ENCODE results near the gene DLEU7.

DLEU7 gene

DNA sequence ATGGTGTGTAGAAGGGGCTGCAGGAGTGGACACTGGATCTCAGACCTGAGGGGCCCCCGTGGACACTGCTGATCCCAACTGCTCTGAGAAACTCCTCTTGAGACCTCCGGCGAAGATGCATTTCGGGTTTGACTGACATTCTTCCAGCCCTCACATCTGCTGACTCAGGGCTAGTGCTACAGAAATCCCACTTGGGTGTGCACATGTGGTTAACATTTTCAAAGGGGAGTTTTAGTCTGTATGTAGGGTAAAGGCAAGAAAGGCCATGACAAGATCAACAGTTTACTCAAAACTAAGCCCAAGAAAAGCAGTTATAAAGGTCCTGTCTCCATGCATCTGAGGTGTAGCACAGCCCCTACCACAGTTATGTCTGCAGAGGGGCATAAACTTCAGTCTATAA is 31.2 kb downstream of the DLEU7 start:
- no peak overlapping the region for H3K27ac ChIP-seq

DNA sequence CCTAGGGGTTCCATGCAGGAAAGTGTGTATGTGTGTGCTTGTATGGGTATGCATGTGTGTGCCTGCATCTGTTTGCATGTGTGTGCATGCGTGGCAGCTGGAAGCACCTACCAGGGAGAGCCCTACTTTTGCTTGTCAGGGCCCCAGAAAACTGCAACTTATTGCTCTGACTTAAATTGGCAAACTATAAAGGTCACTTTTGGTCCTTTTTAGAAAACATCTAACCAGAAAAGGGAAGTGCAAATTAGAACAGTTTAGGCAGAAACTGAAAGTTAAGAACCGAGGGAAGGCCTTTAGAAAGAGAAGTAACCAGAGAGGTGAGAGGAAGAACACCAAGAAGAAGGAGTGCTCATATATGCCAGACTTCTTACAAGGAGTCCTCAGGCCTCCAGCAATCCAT is 32.5 kb downstream of the DLEU7 start:
- TF ChIP-seq, protein P1, sequence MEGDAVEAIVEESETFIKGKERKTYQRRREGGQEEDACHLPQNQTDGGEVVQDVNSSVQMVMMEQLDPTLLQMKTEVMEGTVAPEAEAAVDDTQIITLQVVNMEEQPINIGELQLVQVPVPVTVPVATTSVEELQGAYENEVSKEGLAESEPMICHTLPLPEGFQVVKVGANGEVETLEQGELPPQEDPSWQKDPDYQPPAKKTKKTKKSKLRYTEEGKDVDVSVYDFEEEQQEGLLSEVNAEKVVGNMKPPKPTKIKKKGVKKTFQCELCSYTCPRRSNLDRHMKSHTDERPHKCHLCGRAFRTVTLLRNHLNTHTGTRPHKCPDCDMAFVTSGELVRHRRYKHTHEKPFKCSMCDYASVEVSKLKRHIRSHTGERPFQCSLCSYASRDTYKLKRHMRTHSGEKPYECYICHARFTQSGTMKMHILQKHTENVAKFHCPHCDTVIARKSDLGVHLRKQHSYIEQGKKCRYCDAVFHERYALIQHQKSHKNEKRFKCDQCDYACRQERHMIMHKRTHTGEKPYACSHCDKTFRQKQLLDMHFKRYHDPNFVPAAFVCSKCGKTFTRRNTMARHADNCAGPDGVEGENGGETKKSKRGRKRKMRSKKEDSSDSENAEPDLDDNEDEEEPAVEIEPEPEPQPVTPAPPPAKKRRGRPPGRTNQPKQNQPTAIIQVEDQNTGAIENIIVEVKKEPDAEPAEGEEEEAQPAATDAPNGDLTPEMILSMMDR (IDR thresholded peaks at IDR 0.05), result no peak
- H3K79me2 ChIP-seq, result no peaks in the 10 kb centered on the region
- no peak overlapping the region for H3K4me3 ChIP-seq (ENCODE audit: low read depth, low read length)
- no peaks in the 10 kb centered on the region for H3K27me3 ChIP-seq (ENCODE audit: control insufficient read depth, insufficient read depth, low read length)
- no peak overlapping the region for H2AFZ ChIP-seq
- H3K4me2 ChIP-seq (ENCODE audit: low read length), result no peak overlapping the region
- no peak overlapping the region for H3K27ac ChIP-seq
- H3K4me1 ChIP-seq, result no peaks in the 10 kb centered on the region
- no peaks in the 10 kb centered on the region for H3K36me3 ChIP-seq (ENCODE audit: control insufficient read depth, insufficient read depth, low read length)
- H3K9me3 ChIP-seq (ENCODE audit: control insufficient read depth, low read length), result no peaks in the 10 kb centered on the region
- H3K9ac ChIP-seq, result no peak overlapping the region

More for the DNA sequence above, 31.2 kb downstream of the DLEU7 start:
- TF ChIP-seq, protein P1 (IDR thresholded peaks at IDR 0.05), result no peak
- H3K36me3 ChIP-seq (ENCODE audit: control insufficient read depth, insufficient read depth, low read length), result no peaks in the 10 kb centered on the region
- no peaks in the 10 kb centered on the region for H3K27me3 ChIP-seq (ENCODE audit: control insufficient read depth, insufficient read depth, low read length)
- no peak overlapping the region for H3K4me2 ChIP-seq (ENCODE audit: low read length)
- H3K79me2 ChIP-seq, result no peaks in the 10 kb centered on the region
- no peak overlapping the region for H2AFZ ChIP-seq
- no peaks in the 10 kb centered on the region for H3K9me3 ChIP-seq (ENCODE audit: control insufficient read depth, low read length)
- H3K4me3 ChIP-seq (ENCODE audit: low read depth, low read length), result no peak overlapping the region
- no peaks in the 10 kb centered on the region for H3K4me1 ChIP-seq
- H3K9ac ChIP-seq, result no peak overlapping the region

DNA sequence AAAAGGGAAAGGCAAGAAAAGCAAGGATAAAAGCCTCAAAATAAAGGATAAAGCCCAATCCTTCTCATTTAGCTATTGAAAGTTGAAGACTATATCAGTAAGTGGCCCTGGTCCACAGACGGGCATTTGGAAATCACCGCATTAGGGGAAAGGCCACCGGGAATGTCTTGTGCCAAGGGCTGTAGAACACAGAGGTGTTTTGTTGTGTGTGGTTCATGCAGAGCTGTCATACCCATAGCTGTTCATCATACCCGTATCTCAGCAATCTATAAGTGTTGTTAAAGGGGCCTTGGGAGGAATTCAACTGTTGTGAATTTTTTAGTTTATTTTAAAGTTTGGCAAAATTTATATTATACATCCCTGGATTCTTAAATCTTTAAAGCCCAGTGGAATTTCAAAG is 33.0 kb downstream of the DLEU7 start:
- Histone ChIP-seq H2AFZ (no peak overlapping the region), H3K79me2 (no peaks in the 10 kb centered on the region), H3K4me2 (ENCODE audit: low read length) (no peak overlapping the region), H3K27me3 (ENCODE audit: control insufficient read depth, insufficient read depth, low read length) (no peaks in the 10 kb centered on the region), H3K9me3 (ENCODE audit: control insufficient read depth, low read length) (no peaks in the 10 kb centered on the region), H3K27ac (no peak overlapping the region), H3K4me3 (ENCODE audit: low read depth, low read length) (no peak overlapping the region), H3K9ac (no peak overlapping the region), H3K4me1 (no peaks in the 10 kb centered on the region), H3K36me3 (ENCODE audit: control insufficient read depth, insufficient read depth, low read length) (no peaks in the 10 kb centered on the region)
- TF ChIP-seq, protein P1 (IDR thresholded peaks at IDR 0.05), result no peak

DNA sequence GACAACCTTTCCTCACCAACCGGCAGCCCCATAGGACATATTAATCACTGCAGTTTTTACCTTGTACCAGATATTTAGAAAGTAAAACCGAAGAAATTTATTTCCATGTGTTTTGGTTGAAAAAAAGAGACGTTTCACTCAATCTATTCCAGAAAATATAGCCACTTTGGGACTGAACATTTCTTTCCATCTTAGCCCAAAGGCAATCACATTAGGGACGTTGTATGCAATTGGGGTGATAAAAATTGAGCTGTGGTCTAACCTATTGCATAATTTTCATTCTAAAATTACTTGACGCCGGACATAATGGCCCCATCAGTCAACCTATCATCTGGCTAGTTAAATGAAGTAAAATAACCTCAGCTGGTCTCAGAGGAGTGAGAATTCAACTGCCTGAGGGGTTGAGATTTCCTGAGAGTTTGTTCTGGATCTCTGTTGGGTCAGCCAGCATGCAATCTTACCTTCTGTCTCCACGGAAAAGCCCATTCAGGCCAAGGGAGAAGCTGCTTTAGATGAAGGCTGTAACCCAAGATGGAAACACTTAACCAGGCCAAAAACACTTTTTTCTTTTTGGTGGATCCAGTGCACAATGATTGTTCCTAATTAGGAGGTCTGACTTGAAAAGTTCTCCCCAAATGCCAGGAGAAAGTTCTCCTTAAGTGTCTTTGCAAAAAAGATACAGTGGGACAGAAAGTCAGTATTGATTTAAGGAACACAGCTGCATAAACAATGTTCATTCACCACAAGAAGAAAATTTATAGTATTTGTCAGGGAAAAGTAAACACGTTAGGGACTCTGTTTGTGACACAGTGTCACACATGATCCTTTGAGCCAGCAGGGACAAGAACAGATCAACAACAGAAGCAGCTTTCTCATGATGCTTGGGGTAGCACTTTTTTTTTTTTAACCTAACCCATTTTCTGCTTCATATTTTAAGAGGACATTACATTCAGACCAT is 34.1 kb downstream of the DLEU7 start:
- H3K9ac ChIP-seq, result no peak overlapping the region
- H3K4me2 ChIP-seq (ENCODE audit: low read length), result no peak overlapping the region
- no peak overlapping the region for H3K4me3 ChIP-seq (ENCODE audit: low read depth, low read length)
- H3K79me2 ChIP-seq, result no peaks in the 10 kb centered on the region
- H3K9me3 ChIP-seq (ENCODE audit: control insufficient read depth, low read length), result no peaks in the 10 kb centered on the region
- TF ChIP-seq, protein P1 (IDR thresholded peaks at IDR 0.05), result no peak
- no peak overlapping the region for H3K27ac ChIP-seq
- no peak overlapping the region for H2AFZ ChIP-seq
- H3K4me1 ChIP-seq, result no peaks in the 10 kb centered on the region
- no peaks in the 10 kb centered on the region for H3K27me3 ChIP-seq (ENCODE audit: control insufficient read depth, insufficient read depth, low read length)
- H3K36me3 ChIP-seq (ENCODE audit: control insufficient read depth, insufficient read depth, low read length), result no peaks in the 10 kb centered on the region

Data from parathyroid adenoma (tissue), 2 donors.